Stimulated activated CD8-positive, alpha-beta memory T cell treated with anti-CD3 and anti-CD28 coated beads, Interleukin-7, amount 100 ng/mL, for 48 hours (primary cell): ENCODE data around the gene TSPAN12.
"Not testable (repeated sequence)": the region's sequence is repeated elsewhere in the genome, so short reads cannot be mapped to it uniquely, and the experiment has no call there.

Source experiments
- DNase-seq, 2 donors: peaks; one replicate each; pipeline ENCODE4 v3.0.0-alpha.2; 2020; ENCODE audit warnings: low read depth in 1 of 2; ENCODE audit errors: extremely low read depth in 1 of 2

Gene TSPAN12

GRCh38 chr7:120857588-120858573, at the start of gene TSPAN12:
TSS of gene TSPAN12 (minus strand) at chr7:120858144. CDS start at chr7:120856763, 1,381 bp downstream.
- no peak for DNase-seq

- no peak for DNase-seq
Measured at GRCh38 chr7:120898715-120899499, 41.0 kb upstream of the TSPAN12 start.

- DNase-seq: not testable (repeated sequence)
Measured at GRCh38 chr7:120895253-120895652, 37.3 kb upstream of the TSPAN12 start.

- not testable (repeated sequence) for DNase-seq
Measured at GRCh38 chr7:120885602-120886001, 27.7 kb upstream of the TSPAN12 start.

GRCh38 chr7:120877701-120878100, 19.8 kb upstream of the TSPAN12 start:
- DNase-seq: no peak

GRCh38 chr7:120876922-120877321, 19.0 kb upstream of the TSPAN12 start:
- DNase-seq: no peak

GRCh38 chr7:120874722-120875121, 16.8 kb upstream of the TSPAN12 start:
- no peak for DNase-seq

GRCh38 chr7:120874016-120874415, 16.1 kb upstream of the TSPAN12 start:
- DNase-seq: no peak

GRCh38 chr7:120873401-120873800, 15.5 kb upstream of the TSPAN12 start:
- no peak for DNase-seq

- DNase-seq: no peak
Measured at GRCh38 chr7:120869700-120870099, 11.8 kb upstream of the TSPAN12 start.

- no peak for DNase-seq
Measured at GRCh38 chr7:120867932-120868331, 10.0 kb upstream of the TSPAN12 start.

GRCh38 chr7:120865191-120865981, 7.4 kb upstream of the TSPAN12 start:
- no peak for DNase-seq

- DNase-seq: no peak
Measured at GRCh38 chr7:120864141-120864900, 6.4 kb upstream of the TSPAN12 start.

- no peak for DNase-seq
Measured at GRCh38 chr7:120862987-120863590, 5.1 kb upstream of the TSPAN12 start.

GRCh38 chr7:120860156-120860555, 2.2 kb upstream of the TSPAN12 start:
- DNase-seq: no peak

- DNase-seq: no peak
Measured at GRCh38 chr7:120859459-120859858, 1.5 kb upstream of the TSPAN12 start.

- DNase-seq: no peak
Measured at GRCh38 chr7:120856621-120857352, 1.2 kb downstream of the TSPAN12 start.

- DNase-seq: no peak
Measured at GRCh38 chr7:120856198-120856597, 1.7 kb downstream of the TSPAN12 start.

GRCh38 chr7:120852700-120853099, 5.2 kb downstream of the TSPAN12 start:
- no peak for DNase-seq
